Middle frontal gyrus (tissue), 1 donor: Measurements from ENCODE around the gene AVP.

Source experiments
- DNase-seq: peaks from one replicate; pipeline ENCODE4 v3.0.0-alpha.2; 2015; ENCODE audit warnings: low spot score; ENCODE audit errors: extremely low spot score

The AVP gene

GRCh38 chr20:3109350-3110302 lies 25.1 kb upstream of the AVP start:
- DNase-seq = no peak

- DNase-seq = no peak
Observed at GRCh38 chr20:3107464-3108025, 23.0 kb upstream of the AVP start.

GRCh38 chr20:3106658-3107463 lies 22.3 kb upstream of the AVP start:
- no peak for DNase-seq

- no peak for DNase-seq
Observed at GRCh38 chr20:3106185-3106584, 21.7 kb upstream of the AVP start.

- DNase-seq = no peak
Observed at GRCh38 chr20:3105256-3106137, 21.0 kb upstream of the AVP start.

GRCh38 chr20:3103369-3104032 lies 19.0 kb upstream of the AVP start:
- no peak for DNase-seq

GRCh38 chr20:3102575-3103368 lies 18.2 kb upstream of the AVP start:
- DNase-seq = no peak

- DNase-seq = no peak
Observed at GRCh38 chr20:3101737-3102574, 17.4 kb upstream of the AVP start.

- DNase-seq = no peak
Observed at GRCh38 chr20:3101251-3101650, 16.7 kb upstream of the AVP start.

GRCh38 chr20:3100480-3100879 lies 16.0 kb upstream of the AVP start:
- DNase-seq = no peak

- DNase-seq = no peak
Observed at GRCh38 chr20:3094848-3095629, 10.5 kb upstream of the AVP start.

GRCh38 chr20:3093861-3094361 lies 9.4 kb upstream of the AVP start:
- no peak for DNase-seq

- DNase-seq = no peak
Observed at GRCh38 chr20:3092611-3093379, 8.3 kb upstream of the AVP start.

- DNase-seq = no peak
Observed at GRCh38 chr20:3090565-3090964, 6.0 kb upstream of the AVP start.

GRCh38 chr20:3088031-3088430 lies 3.5 kb upstream of the AVP start:
- DNase-seq = no peak

- no peak for DNase-seq
Observed at GRCh38 chr20:3085571-3086072, 1.1 kb upstream of the AVP start.

GRCh38 chr20:3084986-3085360 lies 449 bp upstream of the AVP start:
- no peak for DNase-seq
